ELR (cell line): ENCODE results near the gene CUX1.
"Not testable (repeated sequence)": the region's sequence is repeated elsewhere in the genome, so short reads cannot be mapped to it uniquely, and the experiment has no call there.

Experiments used
- DNase-seq: peaks from one replicate; pipeline ENCODE4 v3.0.0-alpha.2; 2015; ENCODE audit warnings: low read depth

The CUX1 gene, protein sequence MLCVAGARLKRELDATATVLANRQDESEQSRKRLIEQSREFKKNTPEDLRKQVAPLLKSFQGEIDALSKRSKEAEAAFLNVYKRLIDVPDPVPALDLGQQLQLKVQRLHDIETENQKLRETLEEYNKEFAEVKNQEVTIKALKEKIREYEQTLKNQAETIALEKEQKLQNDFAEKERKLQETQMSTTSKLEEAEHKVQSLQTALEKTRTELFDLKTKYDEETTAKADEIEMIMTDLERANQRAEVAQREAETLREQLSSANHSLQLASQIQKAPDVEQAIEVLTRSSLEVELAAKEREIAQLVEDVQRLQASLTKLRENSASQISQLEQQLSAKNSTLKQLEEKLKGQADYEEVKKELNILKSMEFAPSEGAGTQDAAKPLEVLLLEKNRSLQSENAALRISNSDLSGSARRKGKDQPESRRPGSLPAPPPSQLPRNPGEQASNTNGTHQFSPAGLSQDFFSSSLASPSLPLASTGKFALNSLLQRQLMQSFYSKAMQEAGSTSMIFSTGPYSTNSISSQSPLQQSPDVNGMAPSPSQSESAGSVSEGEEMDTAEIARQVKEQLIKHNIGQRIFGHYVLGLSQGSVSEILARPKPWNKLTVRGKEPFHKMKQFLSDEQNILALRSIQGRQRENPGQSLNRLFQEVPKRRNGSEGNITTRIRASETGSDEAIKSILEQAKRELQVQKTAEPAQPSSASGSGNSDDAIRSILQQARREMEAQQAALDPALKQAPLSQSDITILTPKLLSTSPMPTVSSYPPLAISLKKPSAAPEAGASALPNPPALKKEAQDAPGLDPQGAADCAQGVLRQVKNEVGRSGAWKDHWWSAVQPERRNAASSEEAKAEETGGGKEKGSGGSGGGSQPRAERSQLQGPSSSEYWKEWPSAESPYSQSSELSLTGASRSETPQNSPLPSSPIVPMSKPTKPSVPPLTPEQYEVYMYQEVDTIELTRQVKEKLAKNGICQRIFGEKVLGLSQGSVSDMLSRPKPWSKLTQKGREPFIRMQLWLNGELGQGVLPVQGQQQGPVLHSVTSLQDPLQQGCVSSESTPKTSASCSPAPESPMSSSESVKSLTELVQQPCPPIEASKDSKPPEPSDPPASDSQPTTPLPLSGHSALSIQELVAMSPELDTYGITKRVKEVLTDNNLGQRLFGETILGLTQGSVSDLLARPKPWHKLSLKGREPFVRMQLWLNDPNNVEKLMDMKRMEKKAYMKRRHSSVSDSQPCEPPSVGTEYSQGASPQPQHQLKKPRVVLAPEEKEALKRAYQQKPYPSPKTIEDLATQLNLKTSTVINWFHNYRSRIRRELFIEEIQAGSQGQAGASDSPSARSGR (N-terminal part only)

DNA sequence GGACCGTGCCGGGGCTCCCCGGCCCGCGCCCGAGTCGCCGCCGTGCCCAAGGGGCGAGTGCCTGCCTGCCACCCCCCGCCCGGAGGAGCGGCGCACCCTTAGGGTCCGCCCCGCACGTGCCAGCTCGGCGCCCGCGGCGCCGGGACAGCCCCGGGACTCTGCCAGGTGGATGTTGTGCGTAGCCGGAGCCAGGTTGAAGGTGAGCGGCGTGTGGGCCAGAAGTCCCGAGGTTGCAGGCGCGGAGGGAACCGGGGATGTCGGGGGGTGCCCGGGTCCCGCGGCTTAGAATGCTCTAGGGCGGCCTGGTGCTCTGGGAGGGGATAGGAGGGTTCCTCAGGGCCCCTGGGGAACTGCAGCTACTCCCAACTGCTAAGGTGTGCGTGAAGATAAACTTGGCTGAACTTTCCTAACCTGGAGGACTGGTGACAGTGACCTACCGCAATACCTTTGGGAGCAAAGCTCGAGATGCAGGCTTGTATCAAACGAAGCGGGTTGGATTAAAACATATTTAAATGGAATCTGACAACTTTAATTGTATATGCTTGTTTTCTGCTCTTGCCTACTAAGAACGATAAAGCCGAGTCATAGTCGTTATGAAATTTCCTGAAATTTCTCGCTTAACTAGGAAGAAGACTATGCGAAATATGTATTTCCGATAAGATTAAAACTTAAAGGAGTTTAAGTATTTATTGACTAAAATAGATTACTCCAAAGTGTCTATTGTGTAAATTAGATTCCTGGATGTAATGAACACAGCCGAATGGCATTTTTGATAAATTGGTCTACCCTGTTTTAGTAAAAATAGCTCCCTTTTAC, at the start of gene CUX1:
Gene CUX1, plus strand, starts transcription at position 156 of the 816 bp plus-strand sequence. Its CDS starts 14 bp downstream, at position 170.
- peak; percentile 56 for DNase-seq

DNA sequence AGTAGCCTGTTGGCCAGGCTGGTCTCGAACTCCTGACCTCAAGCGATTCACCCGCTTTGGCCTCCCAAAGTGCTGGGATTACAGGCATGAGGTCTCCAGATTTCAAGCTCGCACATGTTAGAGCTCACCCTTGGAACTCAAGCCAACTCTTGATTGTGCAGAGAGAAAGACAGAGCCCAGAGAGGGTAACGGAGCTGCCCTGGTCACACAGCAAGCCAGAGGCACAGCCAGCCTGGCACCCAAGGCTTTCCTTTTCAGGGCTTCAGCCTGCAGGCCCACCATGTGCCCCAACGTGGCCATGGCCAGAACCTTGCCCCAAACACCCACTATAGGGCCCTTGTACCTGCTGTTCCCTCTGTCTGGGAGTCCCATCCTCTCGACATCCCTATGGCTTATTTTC, 49.1 kb upstream of the CUX1 start:
- DNase-seq: no peak

DNA sequence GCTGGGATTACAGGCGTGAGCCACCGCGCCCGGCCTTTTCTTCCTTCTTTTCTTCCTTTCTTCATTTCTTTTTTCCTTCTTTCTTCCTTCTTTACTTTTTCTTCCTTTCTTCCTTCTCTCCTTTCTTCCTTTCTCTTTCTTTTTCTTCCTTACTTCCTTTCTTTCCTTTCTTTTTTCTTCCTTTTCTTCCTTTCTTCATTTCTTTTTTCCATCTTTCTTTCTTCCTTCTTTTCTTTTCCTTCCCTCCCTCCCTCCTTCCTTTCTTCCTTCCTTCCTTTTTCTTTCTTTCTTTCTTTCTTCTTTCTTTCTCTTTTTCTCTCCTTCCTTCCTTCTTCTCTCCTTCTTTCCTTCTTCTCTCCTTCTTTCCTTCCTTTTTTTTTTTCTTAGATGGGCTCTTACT, 47.0 kb upstream of the CUX1 start:
- DNase-seq: no peak

DNA sequence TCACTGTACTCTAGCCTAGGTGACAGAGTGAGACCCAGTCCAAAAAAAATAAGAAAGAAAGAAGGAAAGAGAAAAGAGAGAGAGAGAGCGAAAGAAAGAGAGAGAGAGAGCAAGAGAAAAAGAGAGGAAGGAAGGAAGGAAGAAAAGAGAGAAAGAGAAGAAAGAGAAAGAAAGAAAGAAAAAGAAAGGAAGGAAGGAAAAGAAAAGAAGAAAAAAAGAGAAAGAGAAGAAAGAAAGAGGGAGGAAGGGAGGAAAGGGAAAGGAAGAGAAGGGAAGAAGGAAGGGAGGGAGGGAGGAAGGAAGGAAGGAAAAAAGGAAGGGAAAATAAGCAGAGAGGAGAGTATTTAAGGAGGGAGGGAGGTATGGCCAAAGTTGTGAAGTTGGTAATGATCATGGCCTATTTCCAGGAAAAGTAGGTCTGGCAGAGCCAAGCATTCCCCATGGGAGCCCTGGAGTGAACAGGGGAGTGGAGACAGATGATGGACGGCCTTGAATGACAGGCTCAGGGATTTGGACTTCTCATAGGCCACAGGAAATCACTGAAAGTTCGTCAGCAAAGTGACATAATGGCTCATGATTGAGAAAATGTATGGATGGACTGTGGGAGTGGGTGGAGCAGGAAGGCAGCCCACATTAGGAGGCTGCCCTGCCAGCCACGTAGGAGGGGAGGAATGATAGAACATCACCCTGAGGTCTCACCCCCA, 44.8 kb upstream of the CUX1 start:
- no peak for DNase-seq

DNA sequence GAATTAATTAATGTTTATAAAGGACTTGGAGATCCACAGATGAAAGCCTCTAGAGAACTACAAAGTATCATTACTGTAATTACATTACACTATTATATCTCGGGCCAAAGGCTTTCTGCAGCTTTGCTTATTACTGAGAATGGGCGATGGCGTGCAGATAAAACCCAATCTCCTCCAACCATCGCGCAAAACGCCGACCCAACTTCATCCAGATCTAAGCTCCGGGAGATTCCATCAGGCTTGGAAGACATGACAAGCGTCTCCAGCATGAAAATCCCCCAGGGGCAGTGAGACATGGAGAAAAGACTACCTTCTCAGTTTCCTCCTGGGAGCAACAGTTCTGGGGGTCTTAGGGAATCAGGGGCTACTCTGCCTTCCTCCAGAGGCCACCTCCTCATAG, 42.2 kb upstream of the CUX1 start:
- no peak for DNase-seq

DNA sequence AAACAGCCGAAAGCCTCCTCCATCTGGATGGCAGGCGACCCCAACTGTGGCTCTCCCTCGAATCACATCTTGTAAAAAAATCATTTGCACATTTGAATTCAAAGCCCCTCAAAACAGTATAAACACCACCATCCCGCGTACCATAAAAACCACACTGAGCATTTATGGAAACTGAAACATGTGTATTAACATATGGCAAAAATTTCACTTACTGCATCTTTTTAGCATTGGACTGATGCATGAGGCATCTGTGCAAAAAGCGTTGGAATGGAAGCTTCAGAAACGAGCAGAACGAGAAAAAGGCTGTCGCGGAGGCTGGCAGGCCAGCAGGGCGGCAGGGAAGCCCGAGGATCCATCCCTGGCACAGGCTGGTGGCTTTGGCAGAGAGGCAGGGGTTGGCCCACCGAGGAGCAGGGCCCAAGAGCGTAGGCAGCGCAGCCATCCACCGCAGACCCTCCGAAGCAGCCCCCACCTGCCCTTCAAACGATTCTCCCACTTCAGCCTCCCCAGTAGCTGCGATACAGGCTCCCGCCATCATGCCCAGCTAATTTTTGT, 39.3 kb upstream of the CUX1 start:
- DNase-seq: no peak

DNA sequence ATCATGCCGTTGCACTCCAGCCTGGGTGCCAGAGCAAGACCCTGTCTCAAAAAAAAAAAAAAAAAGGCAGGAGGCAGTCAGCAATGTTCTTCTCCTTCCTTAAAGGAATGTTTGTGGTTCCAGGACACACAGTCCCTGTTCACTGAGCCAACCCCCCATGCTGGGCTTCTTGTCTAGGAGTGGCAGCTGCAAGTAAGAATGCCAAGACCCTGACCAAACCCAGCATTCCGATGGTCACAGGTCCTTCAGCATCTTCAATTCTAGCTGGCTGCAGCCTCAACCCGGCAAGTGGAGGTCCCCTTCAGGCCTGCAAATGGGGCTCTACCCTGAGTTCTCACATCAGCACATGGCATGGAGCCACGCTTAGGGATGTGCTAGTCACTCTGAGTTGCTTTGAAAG, 38.2 kb upstream of the CUX1 start:
- DNase-seq: no peak

DNA sequence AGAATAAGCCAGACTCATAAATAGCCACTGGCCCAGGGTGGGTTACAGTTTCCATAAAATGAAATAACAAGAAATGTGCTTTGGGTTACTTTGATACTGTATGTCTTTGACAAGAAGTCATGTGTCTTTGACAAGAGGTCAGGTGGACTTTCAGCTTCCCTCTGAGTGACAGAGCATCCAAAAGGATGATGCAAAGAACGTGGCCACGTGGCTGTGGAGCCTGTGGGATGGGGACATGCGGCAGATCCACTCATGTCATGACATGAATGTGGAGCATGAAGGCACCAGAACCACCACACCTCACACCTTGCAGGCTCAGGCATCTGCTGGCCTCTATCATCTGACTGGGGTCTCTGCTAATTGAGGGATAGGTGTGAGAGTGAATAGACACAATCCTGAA, 37.1 kb upstream of the CUX1 start:
- DNase-seq: no peak

DNA sequence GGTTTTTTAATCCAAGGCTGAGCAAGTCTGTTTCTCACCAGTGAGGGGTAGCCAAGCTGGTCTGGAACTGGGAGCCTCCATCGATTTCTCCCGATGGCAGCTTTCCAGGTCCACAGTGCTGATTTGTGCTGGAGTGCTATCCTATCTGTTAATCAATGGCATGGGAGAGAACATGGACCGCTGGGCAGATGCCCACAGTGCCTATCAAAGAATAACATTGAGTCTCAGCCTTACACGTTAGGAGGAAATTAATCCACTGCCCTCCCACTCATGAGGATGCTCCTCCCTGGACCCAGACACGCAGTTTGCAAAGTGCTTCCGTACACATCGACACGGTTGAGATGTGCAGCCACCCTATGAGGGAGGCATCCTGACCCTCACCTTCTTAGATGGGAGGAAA, 36.0 kb upstream of the CUX1 start:
- DNase-seq: no peak

DNA sequence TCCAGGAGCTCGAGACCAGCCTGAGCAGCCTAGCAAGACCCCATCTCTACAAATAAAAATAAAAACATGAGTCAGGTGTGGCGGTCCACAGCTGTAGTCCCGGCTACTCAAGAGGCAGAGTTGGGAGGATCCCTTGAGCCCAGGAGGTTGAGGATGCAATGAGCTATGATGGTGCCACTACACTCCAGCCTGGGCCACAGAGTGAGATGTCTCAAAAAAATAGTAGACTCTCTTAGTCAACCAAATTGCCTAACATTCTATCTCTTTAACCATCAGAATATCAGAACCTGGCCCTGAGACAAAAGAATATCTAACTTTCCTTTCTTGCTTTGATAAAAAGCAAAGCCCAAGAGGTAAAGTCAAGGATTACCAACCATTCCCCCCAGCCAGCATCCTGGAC, 35.0 kb upstream of the CUX1 start:
- DNase-seq: no peak

DNA sequence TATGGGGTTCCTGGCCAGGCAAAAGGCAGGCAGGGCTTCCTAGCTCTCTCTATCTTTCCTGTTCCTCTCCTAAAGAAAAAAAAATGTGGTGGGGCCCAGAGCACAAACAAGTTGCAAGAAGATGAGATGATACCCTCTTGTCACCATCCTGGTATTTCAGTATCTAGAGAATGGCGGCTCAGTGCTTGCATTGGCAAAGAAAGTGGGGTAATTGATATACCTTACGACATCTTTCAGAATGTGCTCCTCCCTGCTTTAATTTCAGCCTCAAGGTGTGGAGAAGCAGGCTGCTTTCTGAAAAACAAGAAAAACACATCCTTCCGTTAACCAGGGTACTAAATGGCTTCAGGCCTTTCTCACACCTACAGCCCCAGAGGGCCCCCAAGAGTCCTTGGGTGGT, 34.5 kb upstream of the CUX1 start:
- no peak for DNase-seq

DNA sequence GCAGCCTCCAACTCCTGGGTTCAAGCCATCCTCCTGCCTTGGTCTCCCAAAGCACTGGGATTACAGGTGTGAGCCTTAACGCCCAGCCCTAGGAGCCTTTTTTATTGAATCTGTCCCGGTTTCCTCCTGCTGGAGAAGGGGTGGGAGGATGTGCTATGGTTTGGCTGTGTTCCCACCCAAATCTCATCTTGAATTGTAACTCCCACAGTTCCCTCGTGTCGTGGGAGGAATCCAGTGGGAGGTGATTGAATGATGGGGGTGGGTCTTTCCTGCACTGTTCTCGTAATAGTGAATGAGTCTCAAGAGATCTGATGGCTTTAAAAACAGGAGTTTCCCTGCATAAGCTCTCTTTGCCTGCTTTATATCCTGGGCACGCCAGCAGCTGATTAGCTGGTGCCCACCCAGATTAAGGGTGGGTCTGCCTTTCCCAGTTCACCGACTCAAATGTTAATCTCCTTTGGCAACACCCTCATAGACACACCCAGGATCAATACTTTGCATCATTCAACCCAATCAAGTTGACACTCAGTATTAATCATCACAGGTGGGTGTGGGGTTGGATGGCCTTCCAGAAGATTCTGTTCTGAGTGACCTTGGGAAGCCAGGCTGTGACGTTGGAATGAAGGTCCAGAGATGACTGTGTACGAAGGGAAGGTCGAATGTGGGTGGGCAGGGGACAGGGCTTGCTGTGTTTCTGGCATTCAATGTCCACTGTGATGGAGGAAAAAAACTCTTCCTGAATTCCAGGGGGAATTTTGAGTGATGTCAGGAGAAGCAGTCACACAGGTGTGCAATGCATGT, 33.8 kb upstream of the CUX1 start:
- no peak for DNase-seq

DNA sequence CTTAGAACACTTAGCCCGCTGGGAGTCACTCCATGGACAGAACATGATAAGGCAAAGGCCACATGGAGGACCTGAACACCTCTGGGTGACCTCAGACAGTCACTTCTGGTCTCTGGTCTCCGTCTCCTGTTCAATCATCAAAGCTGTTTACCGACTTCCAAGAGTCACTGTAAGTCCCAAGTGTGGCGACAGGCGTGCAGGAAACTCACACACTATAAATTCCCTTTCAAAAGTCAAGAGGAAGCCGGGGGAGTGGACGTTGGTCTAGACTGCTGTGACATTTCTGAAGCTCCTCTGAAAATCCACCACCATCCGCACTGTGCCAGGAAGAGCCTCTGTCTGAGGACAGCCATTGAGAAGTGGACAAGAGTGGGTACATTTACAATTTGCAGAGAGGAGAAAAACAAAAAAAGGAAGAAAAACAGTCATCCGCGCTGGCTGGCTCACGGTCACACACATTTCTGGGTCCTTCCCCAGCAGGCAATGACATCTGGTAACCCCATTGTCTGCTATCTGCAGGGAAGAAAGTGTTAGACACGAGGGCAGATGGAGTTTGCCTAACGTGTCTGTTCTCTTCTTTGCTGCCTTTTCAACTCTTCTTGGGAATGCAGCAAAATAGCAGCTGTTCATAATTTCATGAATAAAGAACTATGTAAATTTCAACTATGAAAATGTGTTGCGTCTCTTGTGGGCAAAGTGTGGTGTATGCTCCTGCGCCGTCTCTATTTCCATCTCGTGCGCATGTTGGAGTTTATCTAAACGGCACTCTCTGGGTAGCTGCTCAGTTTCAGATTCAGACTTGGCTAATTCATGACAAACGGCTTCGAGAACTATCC, 32.9 kb upstream of the CUX1 start:
- peak; percentile 13 for DNase-seq

DNA sequence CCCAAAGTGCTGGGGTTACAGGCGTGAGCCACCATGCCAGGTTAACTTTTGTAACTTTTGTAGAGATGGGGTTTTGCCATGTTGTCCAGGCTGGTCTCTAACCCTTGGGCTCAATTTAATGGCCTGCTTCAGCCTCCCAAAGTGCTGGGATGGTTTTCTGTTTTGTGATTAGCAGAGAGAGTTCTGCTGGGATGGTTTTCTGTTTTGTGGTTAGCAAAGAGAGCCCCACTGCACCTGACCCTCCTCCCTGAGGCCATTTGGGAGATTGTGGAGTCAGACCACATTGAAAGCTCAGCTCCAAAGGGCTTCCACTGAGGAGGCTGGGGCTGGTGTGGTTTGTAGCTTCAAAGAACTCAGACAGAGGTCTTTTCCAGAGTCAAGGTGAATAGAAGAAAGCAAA, 29.6 kb upstream of the CUX1 start:
- DNase-seq: no peak

DNA sequence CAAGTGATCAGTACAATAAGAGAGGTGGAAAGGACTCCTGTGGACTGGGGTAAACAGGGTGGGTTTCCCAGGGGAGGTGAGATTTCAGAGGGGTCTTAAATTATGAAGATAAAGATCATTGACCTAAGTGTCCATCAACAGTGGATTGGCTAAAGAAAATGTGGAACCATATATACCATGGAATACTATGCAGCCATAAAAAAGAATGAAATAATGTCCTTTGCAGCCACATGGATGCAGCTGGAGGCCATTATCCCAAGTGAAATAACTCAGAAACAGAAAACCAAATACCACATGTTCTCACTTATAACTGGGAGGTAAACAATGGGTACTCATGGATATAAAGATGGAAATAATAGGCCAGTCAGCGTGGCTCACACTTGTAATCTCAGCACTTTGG, 28.9 kb upstream of the CUX1 start:
- no peak for DNase-seq

DNA sequence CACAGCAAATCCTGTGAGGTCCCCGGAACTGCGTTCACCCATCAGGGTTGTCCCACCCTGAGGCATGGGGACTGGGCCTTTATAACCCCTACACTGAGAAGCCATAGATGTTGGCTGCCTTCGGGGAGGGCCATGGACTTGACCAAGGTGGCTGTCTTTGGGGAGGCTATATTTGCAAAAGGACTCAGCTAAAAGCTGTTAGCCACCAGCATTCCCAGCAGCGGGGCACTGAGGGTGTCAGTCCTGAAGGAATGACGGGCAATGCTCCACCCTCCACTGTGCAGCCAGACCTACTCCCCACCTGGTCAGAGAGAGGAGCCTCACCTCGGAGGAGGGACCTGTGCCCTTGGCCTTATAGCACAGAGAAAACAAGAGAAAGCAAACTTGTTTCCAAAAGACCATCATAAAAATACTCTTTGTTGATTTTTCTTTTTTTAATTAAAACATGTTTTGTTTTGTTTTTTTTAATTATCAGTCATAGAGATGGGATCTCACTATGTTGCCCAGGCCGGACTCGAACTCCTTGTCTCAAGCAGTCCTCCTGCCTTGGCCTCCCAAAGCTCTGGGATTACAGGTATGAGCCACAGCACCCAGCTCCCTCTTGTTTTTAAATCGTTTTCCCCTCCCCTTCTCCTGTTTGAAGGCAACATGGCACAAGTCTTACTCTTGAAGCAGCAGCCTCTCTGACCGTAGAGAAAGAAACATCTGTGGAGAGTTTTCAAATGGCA, 26.7 kb upstream of the CUX1 start:
- no peak for DNase-seq

DNA sequence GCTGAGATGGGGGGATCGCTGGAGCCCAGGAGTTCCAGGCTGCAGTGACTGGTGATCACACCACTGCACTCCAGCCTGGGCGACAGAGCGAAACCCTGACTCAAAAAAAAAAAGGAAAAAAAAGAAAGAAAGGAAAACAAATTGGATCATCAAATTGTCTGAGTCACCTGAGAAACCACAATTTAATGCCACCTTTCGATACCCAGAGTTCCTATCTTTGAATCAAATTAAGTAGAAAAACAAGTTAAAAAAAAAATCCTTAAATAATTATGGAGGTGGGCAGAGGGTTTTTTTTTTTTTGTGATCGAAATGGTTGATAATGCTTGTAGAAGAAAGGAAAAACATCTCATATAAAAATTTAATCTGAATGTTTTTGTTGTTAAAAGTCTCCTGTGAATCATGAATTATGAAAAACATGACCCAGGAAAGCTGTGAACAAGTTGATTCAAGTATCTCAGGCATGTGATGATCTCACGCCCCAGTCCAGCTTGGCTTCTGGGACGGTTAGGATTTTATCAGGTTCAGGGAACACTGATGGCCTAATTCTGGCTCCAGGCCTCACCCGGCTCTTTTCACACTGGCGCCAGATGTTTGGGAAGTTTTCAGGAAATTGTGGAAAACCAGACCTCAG, 25.3 kb upstream of the CUX1 start:
- peak; percentile 46 for DNase-seq

DNA sequence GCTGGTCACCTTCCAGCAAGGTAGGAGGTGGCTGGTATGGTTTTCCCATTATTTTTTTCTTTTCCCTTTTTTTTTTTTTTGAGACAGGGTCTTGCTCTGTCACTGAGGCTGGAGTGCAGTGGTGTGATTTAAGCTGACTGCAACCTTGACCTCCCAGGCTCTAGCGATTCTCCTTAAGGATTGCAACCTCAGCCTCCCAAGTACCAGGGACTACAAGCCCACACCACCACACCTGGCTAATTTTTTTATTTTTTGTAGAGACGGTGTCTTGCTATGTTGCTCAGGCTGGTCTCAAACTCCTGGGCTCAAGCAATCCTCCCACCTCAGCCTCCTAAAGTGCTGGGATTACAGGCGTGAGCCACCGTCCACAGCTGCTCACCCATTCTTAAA, 24.7 kb upstream of the CUX1 start:
- not testable (repeated sequence) for DNase-seq
